LNCaP clone FGC (cell line): ENCODE measurements around the gene RECQL5.

ENCODE experiments used
- DNase-seq: peaks from one replicate; pipeline ENCODE4 v3.0.0-alpha.2; 2011; ENCODE audit warnings: low read depth
- H3K4me3 ChIP-seq: 2 replicates; pipeline ENCODE4 v1.5.1; 2011; ENCODE audit warnings: mild to moderate bottlenecking, low read depth, low read length, control low read depth
- TF ChIP-seq, protein P1 (sequence below): IDR thresholded peaks from 2 replicates; pipeline ENCODE4 v1.5.1; 2012; ENCODE audit warnings: mild to moderate bottlenecking; ENCODE audit not compliant: control insufficient read depth, insufficient read depth; ENCODE audit errors: extremely low read depth

The RECQL5 gene

DNA sequence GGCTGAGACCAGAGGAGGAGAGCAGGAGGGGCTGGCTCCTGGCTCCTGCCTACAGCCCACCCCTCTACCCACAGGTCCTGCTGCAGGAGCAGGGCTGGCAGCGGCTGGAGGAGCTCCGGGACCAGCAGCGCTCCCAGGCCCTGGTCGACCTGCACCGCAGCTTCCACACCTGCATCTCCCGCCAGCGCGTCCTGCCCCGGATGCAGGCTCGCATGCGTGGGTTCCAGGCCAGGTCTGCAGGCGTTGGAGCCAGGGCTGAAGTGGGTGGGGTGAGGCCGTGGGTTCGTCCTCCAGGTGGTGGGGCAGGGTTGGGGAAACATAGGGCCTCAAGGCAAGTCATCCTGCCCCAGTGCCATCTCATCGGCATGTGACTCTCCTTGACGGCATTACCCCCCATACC, 61.2 kb downstream of the RECQL5 start:
- no peak overlapping the region for H3K4me3 ChIP-seq
- TF ChIP-seq, protein P1, sequence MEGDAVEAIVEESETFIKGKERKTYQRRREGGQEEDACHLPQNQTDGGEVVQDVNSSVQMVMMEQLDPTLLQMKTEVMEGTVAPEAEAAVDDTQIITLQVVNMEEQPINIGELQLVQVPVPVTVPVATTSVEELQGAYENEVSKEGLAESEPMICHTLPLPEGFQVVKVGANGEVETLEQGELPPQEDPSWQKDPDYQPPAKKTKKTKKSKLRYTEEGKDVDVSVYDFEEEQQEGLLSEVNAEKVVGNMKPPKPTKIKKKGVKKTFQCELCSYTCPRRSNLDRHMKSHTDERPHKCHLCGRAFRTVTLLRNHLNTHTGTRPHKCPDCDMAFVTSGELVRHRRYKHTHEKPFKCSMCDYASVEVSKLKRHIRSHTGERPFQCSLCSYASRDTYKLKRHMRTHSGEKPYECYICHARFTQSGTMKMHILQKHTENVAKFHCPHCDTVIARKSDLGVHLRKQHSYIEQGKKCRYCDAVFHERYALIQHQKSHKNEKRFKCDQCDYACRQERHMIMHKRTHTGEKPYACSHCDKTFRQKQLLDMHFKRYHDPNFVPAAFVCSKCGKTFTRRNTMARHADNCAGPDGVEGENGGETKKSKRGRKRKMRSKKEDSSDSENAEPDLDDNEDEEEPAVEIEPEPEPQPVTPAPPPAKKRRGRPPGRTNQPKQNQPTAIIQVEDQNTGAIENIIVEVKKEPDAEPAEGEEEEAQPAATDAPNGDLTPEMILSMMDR, result no peak
- DNase-seq, result no peak

DNA sequence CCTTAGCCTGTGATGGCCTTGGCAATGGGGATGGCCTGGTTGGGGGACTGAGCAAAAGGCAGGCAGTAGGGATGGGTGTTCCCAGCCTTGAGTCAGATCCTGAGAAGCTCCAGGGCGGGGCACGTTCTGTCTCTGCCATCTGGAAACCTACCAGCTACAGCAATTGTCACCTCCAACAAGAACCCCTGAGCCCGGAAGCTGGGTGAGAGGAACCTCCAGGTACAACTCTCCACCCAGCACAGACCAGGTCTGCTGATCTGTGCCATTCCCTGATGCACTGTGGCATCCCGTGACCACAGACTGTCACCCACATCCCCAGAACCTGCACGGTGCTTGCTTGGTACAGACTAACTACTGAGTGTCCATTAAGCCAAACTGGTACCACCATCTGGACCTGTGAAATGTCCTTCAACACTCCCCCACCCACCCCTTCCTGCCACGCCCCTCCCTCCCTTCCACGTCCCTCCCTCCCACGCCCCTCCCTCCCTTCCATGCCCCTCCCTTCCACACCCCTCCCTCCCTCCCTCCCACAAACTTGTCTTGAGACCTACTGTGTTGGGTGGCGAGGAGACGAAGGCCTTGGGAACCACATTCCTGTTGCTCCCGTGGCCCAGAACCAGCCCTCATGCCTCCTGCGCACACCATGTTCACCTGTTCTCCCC, 62.8 kb downstream of the RECQL5 start:
- DNase-seq, result no peak
- TF ChIP-seq, protein P1, result no peak

DNA sequence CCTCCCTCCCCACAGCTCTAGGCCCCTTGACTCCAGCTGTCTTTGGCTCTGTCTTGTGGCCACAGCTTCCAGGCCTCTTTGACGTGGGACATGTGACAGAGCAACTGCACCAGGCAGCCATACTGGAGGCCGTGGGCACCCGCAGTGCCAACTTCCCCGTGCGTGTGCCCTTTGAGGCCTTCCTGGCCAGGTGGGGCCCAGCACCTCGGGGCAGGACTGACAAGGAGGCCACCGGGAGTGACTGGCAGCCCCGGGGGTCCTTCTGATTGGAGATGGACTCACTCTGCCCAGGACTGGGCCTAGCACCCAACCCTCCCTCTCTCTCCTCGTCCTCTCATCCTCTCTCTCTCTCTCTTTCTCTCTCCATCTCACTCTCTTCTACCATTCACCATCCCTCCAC, 63.8 kb downstream of the RECQL5 start:
- H3K4me3 ChIP-seq, result no peak overlapping the region
- TF ChIP-seq, protein P1, result no peak
- DNase-seq, result no peak

More for the DNA sequence above, 62.8 kb downstream of the RECQL5 start:
- no peak overlapping the region for H3K4me3 ChIP-seq

DNA sequence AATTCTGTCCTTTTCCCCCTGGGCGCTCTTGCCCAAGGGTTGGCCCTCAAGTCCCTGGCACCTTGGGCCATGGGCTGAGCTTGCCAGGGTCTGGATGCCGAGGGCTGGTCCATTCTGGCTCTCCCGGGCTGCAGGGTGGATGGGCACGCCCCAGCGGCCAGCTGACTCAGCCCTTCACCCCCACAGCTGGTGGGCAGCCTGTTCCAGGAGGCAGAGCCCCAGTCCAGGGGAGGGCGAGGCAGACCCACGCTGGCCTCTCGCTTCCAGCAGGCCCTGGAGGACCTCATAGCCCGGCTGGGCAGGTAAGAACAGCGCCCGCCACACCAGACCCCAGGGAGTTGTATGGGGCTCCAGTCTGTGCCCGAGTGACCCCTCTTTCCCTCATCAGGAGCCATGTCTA, 64.3 kb downstream of the RECQL5 start:
- no peak for DNase-seq
- TF ChIP-seq, protein P1, result no peak
- no peak overlapping the region for H3K4me3 ChIP-seq

DNA sequence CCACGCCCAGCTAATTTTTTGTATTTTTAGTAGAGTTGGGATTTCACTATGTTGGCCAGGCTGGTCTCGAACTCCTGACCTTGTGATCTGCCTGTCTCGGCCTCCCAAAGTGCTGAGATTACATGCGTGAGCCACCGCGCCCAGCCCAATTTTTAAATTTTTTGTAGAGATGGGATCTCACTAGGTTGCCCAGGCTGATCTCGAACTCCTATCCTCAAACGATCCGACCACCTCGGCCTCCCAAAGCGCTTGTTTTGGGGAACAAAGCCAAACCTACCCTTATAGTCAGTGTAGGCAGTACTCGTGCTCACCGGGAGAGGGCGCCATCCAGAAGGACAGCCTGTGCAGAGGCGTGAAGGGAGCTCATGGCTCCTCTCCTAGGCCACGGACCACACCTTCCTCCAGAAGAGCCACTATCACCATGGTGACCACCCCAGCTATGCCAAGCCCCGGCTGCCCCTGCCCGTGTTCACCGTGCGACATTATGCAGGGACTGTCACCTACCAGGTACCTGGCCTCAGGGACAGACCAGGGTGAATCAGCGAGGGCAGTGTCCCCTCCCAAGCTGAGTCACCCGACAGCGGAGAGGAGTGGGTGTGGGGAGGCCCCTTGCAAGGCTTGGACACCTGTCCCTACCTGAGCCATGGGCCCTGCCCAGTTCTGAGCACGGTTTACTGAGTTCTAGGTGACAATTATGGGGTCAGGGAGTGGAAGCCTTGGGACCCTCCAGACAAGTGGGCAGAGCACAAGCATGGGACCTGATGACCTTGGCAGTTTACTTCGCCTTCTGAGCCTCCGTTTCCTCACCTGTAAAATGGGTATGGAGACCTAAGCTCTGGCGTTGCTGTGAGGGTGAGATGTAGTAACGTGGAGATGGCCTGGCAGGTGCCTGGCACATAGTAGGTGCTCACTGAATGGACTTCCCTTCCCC, 65.6 kb downstream of the RECQL5 start:
- DNase-seq, result no peak
- TF ChIP-seq, protein P1, result peak; percentile 55

DNA sequence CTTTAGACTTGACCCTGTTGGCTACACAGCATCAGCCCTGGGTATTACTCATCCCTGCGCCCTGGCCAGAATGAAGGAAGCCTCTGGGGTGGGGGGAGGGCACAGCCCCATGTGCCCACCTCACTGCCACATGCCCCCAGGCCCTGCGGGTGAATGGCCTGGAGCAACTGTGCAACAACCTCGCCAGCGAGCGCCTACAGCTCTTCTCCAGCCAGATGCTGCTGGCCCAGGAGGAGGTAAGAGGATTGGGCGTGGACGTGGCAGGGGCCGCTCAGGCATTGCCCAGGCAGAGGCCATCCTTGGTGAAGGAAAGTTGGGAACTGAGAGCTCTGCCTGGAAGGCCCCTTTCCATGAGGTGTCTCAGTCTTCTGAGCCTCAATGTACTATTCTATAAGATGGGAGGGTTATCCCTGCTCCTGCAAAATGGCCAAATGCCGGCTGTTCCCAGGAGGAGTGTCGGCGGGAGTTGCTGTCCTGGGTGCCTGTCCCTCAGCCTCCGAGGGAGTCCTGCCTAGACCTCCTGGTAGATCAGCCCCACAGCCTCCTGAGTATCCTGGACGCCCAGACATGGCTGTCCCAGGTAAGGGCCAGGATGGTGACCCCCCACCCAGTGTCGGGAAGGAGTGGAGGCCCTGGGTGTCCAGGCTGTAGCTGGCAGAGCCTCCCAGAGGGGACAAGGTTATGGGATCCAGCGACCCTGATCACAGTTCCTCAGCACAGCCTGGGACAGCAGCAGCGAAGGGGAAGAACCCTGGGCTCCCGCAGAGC, 70.5 kb downstream of the RECQL5 start:
- DNase-seq, result no peak
- TF ChIP-seq, protein P1, result no peak
- H3K4me3 ChIP-seq, result no peak overlapping the region

More for the DNA sequence above, 65.6 kb downstream of the RECQL5 start:
- no peak overlapping the region for H3K4me3 ChIP-seq
